NOMO-1 treated with DMSO at 0.1 percent for 48 hours (cell line): ENCODE results near the gene PRRC2A.

Source experiments
- DNase-seq: peaks from one replicate; lab custom pipeline; 2025; ENCODE audit not compliant: unreplicated experiment; lab: John Stamatoyannopoulos, UW

Gene PRRC2A

DNA sequence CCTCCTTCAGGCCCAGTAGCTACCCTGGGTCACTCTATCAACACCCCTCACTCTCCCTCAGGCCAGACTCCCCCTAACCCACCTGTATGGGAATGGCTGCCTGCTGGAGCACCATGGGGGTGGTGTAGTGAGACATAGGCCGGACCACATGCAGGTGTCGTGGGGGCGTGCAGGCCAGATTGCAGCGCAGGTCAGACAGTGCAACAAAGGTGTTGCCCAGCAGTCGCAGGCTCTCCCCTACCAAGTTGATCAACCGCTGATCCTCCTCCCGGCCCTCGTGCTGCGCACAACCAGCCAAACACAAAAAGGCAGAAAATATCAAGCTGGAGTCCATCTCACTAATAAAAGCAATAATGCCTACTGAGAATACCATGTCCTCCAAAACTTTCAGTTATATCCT lies 24.8 kb downstream of the PRRC2A start:
- DNase-seq: no peak

DNA sequence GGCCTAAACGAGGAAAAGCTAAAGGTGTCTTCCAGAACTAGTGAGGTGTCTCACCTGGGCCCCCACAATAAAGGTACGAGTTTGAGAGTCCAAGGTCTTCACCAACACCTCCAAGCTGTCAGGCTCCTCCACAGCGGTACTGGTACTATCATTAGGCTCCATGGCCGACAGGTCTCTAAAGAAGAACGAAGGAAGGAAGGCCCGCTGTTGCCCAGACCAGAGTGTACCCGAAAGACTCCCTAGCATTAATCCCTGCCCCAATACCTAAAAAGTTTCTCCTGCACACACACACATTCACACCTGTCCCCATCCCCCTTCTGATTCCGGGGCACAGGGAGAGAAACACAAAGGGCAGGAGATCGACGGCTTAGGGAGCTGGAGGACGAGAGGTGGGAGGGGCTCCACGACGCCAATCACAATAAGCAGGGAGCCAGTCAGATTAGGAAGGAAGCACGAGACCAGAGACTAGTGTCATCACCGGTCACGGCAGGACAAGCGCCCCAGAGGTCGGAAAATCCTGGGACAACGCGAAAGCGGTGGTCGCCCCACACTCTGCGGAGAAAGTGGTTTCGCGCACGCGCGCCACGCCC lies 31.2 kb downstream of the PRRC2A start:
- DNase-seq: peak; percentile 81

DNA sequence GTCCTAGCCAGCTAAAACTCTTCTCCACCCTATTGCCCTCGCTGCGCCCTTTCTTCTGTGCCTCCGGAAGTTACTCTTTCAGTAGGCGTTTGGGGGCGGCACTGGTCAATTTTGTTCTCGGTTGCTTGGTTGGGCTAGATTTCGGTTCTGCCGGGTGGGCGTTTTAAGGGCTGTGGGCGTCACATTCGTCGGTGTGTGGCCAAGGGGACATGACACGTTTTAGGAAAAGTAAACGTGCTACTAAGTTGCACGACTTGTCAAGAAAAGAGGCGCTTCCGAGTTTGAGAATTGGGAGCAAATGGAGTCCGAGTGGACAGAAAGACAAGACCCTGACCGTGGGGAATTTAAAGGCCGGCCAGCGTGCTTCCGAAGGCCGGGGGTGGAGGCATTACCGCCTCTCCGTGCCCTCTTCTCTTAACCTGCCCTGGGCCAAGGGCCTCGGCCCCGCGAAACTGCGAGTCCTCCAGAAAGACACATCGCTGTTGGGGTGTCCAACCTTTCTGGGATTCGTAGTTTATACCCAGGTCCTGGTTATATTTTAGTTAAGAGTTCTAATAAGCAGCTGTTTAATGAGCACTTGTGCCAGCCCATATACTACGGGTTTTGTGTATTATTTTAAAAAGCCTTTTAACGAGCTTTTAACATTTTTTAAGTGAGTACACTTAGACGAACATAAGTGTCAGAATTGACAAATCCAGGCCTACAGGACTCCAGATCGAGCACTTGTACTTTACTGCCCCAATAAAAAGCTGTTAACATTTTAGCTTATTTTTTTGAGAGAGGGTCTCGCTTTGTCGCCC lies 32.6 kb downstream of the PRRC2A start:
- peak; percentile 97 for DNase-seq

DNA sequence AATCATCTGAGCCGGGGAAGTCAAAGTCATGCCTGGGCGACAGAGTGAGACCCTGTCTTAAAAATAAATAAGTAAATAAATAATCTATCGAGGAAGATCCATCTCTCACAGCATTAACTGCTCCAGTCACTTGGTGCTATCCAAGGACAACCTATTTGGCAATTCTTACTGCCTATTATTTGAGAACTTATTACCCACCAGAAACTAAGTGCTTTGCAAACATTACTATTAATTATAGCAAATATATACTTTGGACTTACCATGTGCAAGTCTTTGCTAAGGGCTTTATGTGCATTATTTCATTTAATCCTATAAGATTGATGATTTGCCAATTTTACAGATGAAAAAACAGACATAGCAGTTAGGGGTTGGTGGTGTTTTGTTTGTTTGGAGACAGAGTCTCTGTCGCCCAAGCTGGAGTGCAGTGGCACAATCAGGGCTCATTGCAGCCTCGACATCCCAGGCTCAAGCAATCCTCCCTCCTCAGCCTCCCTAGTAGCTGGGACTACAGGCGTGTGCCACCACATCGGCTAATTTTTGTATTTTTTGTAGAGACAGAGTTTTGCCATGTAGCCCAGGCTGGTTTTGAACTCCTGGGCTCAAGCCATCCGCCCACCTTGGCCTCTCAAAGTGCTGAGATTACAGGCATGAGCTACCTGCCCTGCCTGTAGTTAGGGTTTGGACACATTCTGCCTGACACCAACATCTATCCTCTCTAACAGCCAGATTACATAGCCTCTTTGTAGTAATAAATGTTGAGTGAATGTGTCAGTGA lies 34.2 kb downstream of the PRRC2A start:
- no peak for DNase-seq

DNA sequence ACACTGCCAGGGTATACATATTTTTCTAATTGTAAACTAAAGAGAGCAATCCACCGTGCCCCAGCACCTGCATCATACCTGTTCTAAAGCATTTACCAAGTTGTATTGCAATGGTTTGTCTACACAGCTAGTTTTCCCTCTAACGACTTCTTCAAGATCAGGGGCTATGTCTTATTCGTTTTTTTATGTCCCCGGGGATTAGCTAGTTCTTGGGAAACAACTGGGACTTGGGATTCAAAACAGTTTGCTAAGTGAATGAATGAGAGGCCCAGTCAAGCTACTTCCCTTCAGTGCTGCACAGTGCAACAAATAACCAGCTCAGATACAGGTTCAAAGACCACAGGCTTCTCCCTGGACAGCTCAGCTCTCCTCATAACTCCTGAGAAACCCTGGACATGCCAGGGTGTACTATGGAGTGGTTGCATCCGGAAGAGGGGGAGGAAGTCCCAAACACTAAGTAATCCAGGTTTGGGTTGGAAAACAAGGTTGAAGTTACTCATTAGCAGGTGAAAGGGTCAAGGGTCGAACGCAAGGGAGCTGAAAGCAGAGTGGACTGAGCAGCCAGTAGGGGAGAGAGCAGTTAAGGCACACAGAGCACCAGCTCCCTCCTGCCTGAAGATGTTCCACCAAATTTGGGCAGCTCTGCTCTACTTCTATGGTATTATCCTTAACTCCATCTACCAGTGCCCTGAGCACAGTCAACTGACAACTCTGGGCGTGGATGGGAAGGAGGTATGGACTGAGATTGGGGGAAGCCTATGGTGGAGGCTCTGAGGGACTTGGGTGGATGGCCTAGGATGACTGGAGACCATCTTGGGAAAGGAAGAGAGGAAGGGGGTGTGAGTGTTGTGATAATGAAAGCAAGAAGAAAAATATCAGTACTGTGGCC lies 35.1 kb downstream of the PRRC2A start, which contains the start of gene APOM:
TSS of gene APOM (plus strand) at position 546 of the 889 bp plus-strand sequence. CDS start at position 619, 73 bp downstream.
- no peak for DNase-seq

DNA sequence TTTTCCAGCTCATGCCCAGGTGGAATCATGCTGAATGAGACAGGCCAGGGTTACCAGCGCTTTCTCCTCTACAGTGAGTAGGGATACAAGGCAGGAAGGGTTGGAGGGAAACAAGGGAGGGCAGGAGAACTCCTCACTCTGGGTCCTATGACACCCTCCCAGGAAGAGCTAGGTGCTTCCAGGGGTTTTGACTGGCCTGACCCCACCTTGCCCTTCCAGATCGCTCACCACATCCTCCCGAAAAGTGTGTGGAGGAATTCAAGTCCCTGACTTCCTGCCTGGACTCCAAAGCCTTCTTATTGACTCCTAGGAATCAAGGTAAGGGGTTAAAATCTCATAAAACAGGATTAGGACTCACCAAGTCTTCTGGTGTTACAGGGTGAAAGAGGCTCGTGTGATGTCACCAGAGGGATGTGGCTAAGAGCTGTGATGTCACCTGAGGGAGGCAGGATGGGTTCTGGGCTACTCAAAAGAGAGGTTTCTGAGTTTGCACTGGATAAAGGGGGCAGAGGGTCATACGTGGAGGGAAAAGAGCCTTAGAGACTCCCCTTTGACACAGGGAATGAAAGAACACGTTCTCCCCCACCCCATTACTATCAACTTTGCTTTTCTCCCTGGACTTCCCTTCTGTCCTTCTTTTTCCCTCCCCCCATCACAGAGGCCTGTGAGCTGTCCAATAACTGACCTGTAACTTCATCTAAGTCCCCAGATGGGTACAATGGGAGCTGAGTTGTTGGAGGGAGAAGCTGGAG lies 37.1 kb downstream of the PRRC2A start:
- DNase-seq: no peak

DNA sequence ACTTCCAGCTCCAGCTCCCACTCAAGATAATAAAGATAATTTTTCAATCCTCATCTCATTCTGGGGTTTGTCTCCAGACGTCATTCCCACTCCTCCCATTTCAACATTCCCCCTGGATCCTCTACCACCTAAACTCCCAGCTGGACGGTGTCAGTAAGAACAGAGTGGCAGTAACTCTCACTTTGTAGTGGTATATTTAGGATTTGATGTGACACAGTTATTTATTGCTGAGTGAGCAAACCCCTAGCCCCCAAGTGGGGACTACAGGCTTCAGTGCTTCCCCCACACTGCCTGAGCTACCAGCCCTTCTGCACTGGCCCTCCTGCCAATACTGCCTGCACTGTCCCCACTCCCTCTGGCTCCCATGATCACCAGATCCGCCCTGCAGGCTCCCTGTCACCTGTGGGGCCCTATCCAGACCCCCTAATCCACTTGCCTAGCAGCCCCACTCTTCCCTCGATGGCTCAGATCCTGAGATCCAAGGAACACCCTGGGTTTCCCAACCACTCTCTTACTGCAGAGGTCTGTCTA lies 37.7 kb downstream of the PRRC2A start:
- DNase-seq: no peak

DNA sequence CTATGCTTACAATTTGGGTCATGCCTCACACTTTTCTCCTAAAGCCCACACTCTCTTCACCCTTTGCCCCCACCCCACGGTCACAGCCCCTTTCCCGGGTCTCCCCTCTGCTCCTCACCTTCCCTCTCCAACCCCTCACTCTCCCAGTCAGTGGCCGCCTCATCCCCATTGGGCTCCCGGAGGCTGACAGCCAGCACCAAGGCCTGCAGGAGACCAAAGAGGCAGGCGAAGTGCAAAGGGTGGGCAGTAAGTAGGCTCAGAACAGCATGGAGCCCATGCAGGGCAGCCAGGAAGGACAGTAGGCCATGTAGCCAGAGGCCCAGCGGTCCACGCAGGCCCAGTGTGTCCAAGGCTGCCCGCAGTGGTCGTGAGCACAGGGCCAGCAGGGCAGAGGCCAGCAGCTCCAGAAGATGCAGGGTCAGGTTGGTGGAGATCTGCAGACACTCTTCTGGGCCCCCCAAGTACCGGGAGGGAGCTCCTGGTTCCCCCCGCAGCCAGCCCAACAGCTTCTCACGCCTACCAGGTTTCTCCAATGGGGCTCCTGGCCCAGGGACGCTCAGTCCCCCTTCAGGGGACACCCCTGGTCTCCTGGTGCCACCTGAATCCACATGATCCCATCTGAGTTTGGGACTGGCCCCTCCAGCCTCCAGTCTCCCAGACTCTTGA lies 38.6 kb downstream of the PRRC2A start:
- no peak for DNase-seq

DNA sequence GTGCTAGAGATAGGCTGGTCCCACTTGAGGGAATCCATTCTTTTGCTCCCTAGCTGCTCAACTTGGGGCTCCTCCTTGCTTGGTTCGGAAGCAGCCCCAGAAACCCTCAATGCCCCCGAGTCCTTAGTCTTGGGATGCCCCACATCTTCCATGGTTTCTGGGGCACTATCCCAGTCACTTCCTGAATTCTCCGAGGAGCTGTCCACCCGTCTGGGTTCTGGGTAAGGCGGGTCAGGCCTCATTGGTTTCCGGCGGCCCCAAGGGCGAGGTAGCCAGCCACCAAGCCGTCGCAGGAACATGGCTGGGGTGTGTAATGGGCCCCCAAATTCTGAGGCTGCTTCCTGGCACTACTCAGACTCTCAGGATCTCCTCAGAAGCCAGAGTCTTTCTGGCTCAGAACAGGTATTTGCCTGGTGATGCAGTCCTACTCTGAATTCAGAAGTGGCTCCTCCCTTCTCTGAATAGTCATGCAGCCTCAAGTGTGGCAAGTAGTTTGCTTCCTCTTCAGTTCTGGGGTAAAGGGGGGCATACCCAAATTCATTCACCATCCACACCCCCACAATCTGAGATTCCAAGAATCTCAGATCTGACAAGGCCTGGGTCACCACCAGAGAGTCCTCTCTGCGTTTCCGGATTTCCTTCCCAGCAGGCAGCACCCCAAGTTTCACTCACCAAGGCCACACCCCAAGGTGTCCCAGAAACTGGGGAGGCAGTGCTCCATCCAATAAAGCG lies 39.3 kb downstream of the PRRC2A start:
- DNase-seq: peak; percentile 55

DNA sequence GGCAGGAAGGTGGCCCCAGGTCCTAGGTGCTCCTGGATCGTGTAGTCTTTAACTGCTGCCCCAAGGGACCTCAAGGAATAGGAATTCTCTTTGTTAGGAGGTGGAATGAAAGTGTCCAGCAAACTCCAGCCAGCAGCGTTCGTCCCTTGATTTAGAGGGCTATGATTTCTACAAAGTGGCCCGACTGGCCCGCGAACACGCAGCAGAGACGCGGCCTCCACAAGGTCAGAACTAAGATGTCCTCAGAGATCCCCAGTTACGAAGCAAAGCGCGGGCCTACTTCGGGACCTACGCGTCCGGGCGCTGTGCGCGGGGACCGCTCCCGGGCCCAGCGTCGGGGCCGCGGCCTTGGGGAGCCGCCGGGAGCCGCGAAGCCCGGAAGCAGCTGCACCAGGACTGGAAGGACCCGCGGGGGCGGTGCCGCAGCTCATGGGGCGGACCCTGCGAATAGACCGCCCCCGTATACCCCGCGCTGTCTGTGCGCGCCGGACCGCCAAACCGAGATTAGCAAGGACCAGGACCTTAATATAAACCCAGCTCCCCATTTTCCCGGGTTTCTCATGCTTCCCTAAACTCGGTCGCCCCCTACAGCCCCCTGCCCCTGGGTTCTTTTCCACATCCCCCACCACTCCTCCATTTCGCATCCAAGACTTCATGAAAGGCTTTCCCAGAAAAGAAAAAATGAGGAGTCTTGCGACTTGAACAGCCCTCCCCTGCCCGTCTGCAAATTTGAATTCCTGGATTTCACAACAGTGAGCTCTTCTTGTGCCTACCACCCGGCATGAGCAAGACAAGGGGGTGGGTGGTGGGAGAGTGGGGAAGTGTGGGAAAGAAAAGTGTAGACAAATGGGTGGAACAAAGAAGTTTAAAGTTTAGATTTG lies 40.1 kb downstream of the PRRC2A start, which contains the start of gene C6orf47:
TSS of gene C6orf47 (minus strand) at position 398 of the 881 bp plus-strand sequence. CDS start 831 bp downstream, outside the sequence.
- peak; percentile 69 for DNase-seq

DNA sequence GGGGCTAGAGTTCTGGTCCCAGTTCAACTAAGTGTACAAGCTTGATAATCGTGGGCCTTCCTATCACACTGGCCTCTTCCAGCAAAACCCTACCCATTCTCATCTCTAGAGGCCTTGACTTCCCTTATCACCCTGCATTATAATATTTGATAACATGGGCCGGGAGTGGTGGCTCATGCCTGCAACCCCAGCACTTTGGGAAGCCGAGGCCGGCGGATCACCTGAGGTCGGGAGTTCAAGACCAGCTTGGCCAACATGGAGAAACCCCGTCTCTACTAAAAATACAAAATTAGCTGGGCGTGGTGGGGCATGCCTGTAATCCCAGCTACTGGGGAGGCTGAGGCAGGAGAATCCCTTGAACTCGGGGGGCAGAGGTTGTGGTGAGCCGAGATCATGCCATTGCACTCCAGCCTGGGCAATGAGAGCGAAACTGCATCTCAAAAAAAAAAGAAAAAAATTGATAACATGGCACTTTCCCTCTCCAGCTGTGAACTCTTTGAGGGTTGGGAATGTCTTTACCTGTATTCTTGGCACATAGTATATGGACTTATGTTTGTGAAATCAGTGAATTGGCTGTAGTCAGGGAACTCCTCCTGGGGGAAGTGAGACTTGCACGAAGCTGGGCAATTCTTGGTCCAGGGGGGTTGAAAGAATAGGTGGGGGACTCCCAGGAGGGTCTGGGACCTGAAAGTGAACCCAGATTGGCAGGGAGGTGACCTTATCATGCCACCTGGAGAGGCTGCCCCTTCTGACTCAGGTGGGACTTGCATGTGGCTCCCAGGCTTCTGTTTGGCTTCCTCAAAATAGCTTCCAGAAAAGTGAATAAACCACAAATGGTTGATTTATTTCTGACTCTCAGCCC lies 41.0 kb downstream of the PRRC2A start:
- no peak for DNase-seq

DNA sequence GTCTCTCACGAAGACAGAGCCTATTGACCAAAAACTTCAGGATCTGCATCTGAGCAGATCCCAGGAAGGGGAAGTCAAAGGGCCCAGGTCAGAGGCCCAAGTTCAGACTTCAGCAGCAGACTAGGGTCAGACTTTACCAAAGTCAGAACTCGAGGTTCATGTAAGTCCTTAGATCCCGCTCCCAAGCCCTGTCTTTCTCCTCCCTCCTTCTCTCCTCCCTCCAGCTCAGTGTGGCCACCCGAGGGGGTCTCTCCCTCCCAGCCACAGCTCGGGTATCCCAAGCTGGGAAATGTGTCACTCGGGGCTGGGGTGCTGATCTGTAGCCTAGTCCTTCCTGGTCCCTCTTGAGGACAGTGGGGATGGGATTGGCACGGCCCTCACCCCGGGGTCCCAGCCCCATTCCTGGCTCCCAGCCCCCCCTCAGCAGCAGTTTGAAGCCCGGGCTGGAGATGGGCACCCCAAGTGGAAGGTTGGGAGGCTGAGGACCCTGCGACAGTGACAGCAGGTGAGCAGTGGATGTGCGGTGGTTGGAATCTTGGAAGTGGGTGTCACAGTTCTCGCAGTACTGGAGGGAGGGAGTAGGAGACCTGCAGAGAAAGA lies 41.7 kb downstream of the PRRC2A start:
- DNase-seq: no peak

DNA sequence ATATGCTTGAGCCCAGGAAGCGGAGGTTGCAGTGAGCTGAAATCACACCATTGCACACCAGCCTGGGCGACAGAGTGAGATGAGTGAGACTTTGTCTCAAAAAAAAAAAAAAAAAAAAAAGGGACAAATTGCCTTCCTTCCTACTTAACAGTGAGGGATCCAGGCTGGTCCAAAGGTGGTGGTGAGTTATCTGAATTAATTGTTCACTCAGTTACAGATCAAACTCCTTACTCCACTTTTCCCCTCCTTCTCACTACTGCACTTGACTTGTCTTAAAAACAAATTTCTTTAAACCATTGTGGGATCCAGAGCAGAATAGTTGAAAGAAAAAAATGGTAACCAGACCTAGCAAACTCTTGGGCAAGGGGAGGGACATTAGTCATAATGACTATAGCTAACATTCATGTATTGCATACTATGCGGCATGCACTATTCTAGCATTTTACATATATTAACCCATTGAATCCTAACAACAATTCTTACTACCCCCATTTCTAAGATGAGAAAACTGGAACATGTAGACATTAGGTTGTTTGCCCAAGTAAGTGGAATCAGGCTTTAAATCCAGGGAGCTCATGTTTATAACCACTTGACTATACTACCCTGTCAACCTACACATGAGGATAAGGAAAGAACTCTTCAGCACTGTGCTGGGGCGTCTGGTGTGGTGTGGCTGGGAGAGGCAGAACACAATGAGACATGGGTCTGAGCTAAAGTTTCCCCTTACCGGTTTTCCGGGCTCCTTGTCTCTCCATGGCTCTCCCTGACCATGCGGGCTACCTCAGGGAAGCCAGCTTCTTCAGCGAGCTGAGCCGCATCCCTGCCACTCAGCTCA lies 42.8 kb downstream of the PRRC2A start:
- DNase-seq: no peak

DNA sequence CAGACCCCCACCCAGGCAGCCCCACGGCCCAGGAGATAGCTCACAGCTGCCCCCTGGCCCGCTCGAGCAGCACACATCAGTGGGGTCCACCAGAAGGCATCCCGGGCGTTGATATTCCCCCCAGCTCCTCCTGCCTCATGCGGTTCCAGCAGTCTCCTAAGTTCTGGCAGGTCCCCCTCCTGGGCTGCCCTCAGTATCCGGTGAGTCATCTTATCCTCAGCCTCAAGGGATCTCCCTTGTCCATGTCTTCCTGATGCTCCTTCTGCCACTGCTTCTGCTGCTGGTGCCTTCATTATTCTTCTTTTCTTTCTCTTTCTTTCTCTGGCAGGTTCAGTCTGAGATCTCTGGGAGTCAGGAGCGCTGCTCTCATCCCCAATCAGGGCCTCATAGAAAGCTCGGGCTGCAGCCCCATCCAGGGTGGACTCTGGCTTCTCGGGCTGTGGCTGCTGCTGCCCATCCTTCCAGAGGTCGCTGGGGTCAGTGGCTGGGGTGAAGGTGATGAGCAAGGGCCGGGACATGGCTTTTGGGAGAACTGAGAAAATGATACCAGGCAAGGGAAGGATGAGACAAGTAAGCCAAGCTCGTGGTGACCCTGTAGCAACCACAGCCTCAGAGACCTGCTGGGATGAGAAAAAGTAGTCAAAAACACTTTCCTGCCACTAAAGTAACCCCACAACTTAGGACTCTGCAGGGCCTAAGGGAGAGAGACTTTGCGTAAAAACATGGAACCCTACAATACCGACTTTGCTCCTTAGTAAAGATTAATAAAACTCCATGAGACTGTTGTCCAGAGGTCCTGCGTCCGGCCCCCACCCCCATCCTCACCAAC lies 43.7 kb downstream of the PRRC2A start:
- DNase-seq: no peak
